WTC11 (cell line): Measurements from ENCODE around the gene MTPN. TPM values are rescaled to one million over a fixed set of nuclear protein-coding genes. Genes with fewer than 3 reads are reported as not detected.

Experiments used
- ATAC-seq: fragments of 200-7000 bp; cut with Tn5 transposase; 2 replicates; pipeline ENCODE4 v1.10.0; 2021; ENCODE audit warnings: mild to moderate bottlenecking, moderate library complexity
- CTCF ChIA-PET: fragments of 300-600 bp; sonication (Branson Sonifier 250); formaldehyde crosslinking; loops from one replicate; lab custom pipeline; 2021; ENCODE audit warnings: antibody characterized with exemption; lab: Charles Lee
- POLR2A ChIA-PET: fragments of 350-600 bp; sonication (Branson Sonifier 250); formaldehyde crosslinking; loops from one replicate; lab custom pipeline; 2021; ENCODE audit warnings: antibody characterized with exemption; lab: Charles Lee
- DNase-seq: peaks from one replicate; pipeline ENCODE4 v3.0.0; 2021; ENCODE audit warnings: low spot score
- H3K27ac Mint-ChIP-seq: 2 replicates; pipeline ENCODE4 v1.8.0; 2021; ENCODE audit warnings: mixed read lengths
- H3K27me3 Mint-ChIP-seq: 2 replicates; pipeline ENCODE4 v1.8.0; 2021; ENCODE audit warnings: low read depth, mild to moderate bottlenecking, moderate library complexity, mixed read lengths
- H3K36me3 Mint-ChIP-seq: 2 replicates; pipeline ENCODE4 v1.8.0; 2021; ENCODE audit warnings: mixed read lengths
- H3K4me1 Mint-ChIP-seq: 2 replicates; pipeline ENCODE4 v1.8.0; 2022; ENCODE audit warnings: mixed read lengths
- H3K4me3 Mint-ChIP-seq: 2 replicates; pipeline ENCODE4 v1.8.0; 2021; ENCODE audit warnings: mild to moderate bottlenecking, moderate library complexity, mixed read lengths
- H3K9me3 Mint-ChIP-seq: 2 replicates; pipeline ENCODE4 v1.8.0; 2021; ENCODE audit warnings: mixed read lengths
- CDX4 ChIP-seq: fragments of 250-450 bp; sonication (Bioruptor Pico); IDR thresholded peaks from 2 replicates; pipeline ENCODE4 v1.9.0; 2021; ENCODE audit warnings: moderate library complexity, mild to moderate bottlenecking, inconsistent platforms, borderline replicate concordance
- CTCF ChIP-seq: fragments of 200-600 bp; IDR thresholded peaks from 2 replicates; pipeline ENCODE4 v1.8.0; 2022; ENCODE audit warnings: antibody characterized with exemption
- E2F4 ChIP-seq: sonication (generic); formaldehyde crosslinking; IDR thresholded peaks from 2 replicates; pipeline ENCODE4 v1.8.1; 2022; ENCODE audit warnings: low read depth, mild to moderate bottlenecking, moderate library complexity, missing genetic modification reagents, borderline replicate concordance
- ETV6 ChIP-seq: sonication (generic); formaldehyde crosslinking; IDR thresholded peaks from 2 replicates; pipeline ENCODE4 v1.8.1; 2022; ENCODE audit warnings: mild to moderate bottlenecking, missing genetic modification reagents
- FOXK1 ChIP-seq: sonication (generic); formaldehyde crosslinking; IDR thresholded peaks from 2 replicates; pipeline ENCODE4 v1.8.0; 2022; ENCODE audit warnings: mild to moderate bottlenecking, moderate library complexity, missing genetic modification reagents
- FOXP1 ChIP-seq: sonication (generic); formaldehyde crosslinking; IDR thresholded peaks from 2 replicates; pipeline ENCODE4 v1.8.0; 2022; ENCODE audit warnings: missing genetic modification reagents, mild to moderate bottlenecking, moderate library complexity, borderline replicate concordance
- GABPB1 ChIP-seq: sonication (generic); formaldehyde crosslinking; IDR thresholded peaks from 2 replicates; pipeline ENCODE4 v1.8.1; 2023; ENCODE audit warnings: mild to moderate bottlenecking, missing genetic modification reagents
- GRHL2 ChIP-seq: fragments of 250-450 bp; sonication (Bioruptor Pico); IDR thresholded peaks from 2 replicates; pipeline ENCODE4 v1.8.0; 2022; ENCODE audit warnings: mild to moderate bottlenecking, moderate library complexity; ENCODE audit not compliant: insufficient replicate concordance, severe bottlenecking
- JAZF1 ChIP-seq: fragments of 250-450 bp; sonication (Bioruptor Pico); IDR thresholded peaks from 2 replicates; pipeline ENCODE4 v1.9.0; 2021; ENCODE audit warnings: moderate library complexity, mild to moderate bottlenecking, inconsistent platforms
- JUN ChIP-seq: sonication (generic); formaldehyde crosslinking; IDR thresholded peaks from 2 replicates; pipeline ENCODE4 v1.8.0; 2023; ENCODE audit warnings: mild to moderate bottlenecking, missing genetic modification reagents
- NR1H2 ChIP-seq: sonication (generic); formaldehyde crosslinking; IDR thresholded peaks from 2 replicates; pipeline ENCODE4 v1.9.0; 2021; ENCODE audit warnings: mild to moderate bottlenecking, moderate library complexity, missing genetic modification reagents
- PREB ChIP-seq: sonication (generic); formaldehyde crosslinking; IDR thresholded peaks from 2 replicates; pipeline ENCODE4 v1.8.1; 2022; ENCODE audit warnings: mild to moderate bottlenecking, missing genetic modification reagents, moderate library complexity, borderline replicate concordance
- RELA ChIP-seq: sonication (generic); formaldehyde crosslinking; IDR thresholded peaks from 2 replicates; pipeline ENCODE4 v1.8.1; 2022; ENCODE audit warnings: missing genetic modification reagents, mild to moderate bottlenecking, borderline replicate concordance
- RORB ChIP-seq: fragments of 250-450 bp; sonication (Bioruptor Pico); IDR thresholded peaks from 2 replicates; pipeline ENCODE4 v1.9.0; 2021; ENCODE audit warnings: mild to moderate bottlenecking
- SMAD4 ChIP-seq: sonication (generic); formaldehyde crosslinking; IDR thresholded peaks from 2 replicates; pipeline ENCODE4 v1.8.0; 2022; ENCODE audit warnings: mild to moderate bottlenecking, missing genetic modification reagents
- SP1 ChIP-seq: sonication (generic); formaldehyde crosslinking; conservative IDR thresholded peaks from 2 replicates; pipeline ENCODE4 v1.8.1; 2022; ENCODE audit warnings: missing genetic modification reagents
- TP53 ChIP-seq: sonication (generic); formaldehyde crosslinking; IDR thresholded peaks from 2 replicates; pipeline ENCODE4 v1.8.1; 2023; ENCODE audit warnings: mild to moderate bottlenecking, missing genetic modification reagents
- ZBTB21 ChIP-seq: sonication (generic); formaldehyde crosslinking; IDR thresholded peaks from 2 replicates; pipeline ENCODE4 v1.8.1; 2023; ENCODE audit warnings: mild to moderate bottlenecking, missing genetic modification reagents, borderline replicate concordance
- ZNF512 ChIP-seq: sonication (generic); formaldehyde crosslinking; IDR thresholded peaks from 2 replicates; pipeline ENCODE4 v1.8.1; 2022; ENCODE audit warnings: missing genetic modification reagents, borderline replicate concordance
- total RNA-seq: library from RNA; stranded (reverse); gene quantifications from 3 replicates; pipeline ENCODE4 v1.2.3, GENCODE V29; 2021
- TF ChIP-seq, protein P1 (sequence below): sonication (generic); formaldehyde crosslinking; IDR thresholded peaks from 2 replicates; pipeline ENCODE4 v1.8.0; 2023; ENCODE audit warnings: missing genetic modification reagents
- TF ChIP-seq, protein P2 (sequence below): sonication (generic); formaldehyde crosslinking; IDR thresholded peaks from 2 replicates; pipeline ENCODE4 v1.8.0; 2023; ENCODE audit warnings: missing genetic modification reagents, mild to moderate bottlenecking, borderline replicate concordance
- TF ChIP-seq, protein P3 (sequence below): sonication (generic); formaldehyde crosslinking; IDR thresholded peaks from 2 replicates; pipeline ENCODE4 v1.8.1; 2023; ENCODE audit warnings: mild to moderate bottlenecking, missing genetic modification reagents, moderate library complexity

Gene MTPN
- total RNA-seq, 1 experiment from 2014 or later: 92.5 TPM

GRCh38 chr7:135919071-135919841 lies 57.9 kb downstream of the MTPN start (continued):
- TF ChIP-seq E2F4 (no peak), NR1H2 (CRISPR knock-in tag) (no peak), SMAD4 (no peak), RELA (CRISPR knock-in tag) (no peak), TP53 (no peak), FOXK1 (CRISPR knock-in tag) (no peak)
- TF ChIP-seq, protein P1, sequence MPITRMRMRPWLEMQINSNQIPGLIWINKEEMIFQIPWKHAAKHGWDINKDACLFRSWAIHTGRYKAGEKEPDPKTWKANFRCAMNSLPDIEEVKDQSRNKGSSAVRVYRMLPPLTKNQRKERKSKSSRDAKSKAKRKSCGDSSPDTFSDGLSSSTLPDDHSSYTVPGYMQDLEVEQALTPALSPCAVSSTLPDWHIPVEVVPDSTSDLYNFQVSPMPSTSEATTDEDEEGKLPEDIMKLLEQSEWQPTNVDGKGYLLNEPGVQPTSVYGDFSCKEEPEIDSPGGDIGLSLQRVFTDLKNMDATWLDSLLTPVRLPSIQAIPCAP (CRISPR knock-in tag): no peak
- TF ChIP-seq, all 79 proteins: peak for 0

DNA sequence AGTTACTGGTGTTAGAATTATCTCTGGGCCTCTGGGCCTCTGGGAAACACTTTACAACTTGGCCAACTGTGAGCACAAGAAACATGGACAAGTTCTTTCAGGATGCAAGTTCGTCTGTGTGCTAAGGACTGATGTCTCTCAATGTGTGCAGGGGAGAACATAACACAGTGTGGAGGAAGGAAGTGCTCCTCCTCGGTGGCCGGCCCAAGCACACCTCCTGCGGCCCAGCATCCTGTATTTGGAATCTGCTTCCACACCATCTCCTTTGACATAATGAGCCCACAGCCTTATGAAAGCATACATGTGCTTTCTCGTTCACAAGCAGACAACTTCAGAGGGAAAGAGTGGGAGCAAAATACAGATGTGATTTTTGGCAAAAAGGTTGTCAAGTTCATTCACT lies 59.0 kb downstream of the MTPN start:
- ChIA-PET CTCF (no interaction called here), POLR2A (no interaction called here)
- Mint-ChIP-seq H3K27me3 (no peaks in the 10 kb centered on the region), H3K36me3 (no peaks in the 10 kb centered on the region), H3K27ac (no peak overlapping the region)
- DNase-seq (no peak), ATAC-seq (no peak)
- TF ChIP-seq ZBTB21 (CRISPR knock-in tag) (no peak), JUN (CRISPR knock-in tag) (no peak), FOXP1 (no peak), FOXK1 (CRISPR knock-in tag) (no peak), GABPB1 (CRISPR knock-in tag) (no peak), CTCF (no peak), SMAD4 (no peak), SP1 (CRISPR knock-in tag) (no peak), ZNF512 (CRISPR knock-in tag) (no peak), RORB (CRISPR knock-in tag) (no peak), JAZF1 (CRISPR knock-in tag) (no peak), GRHL2 (no peak), PREB (CRISPR knock-in tag) (no peak), ETV6 (CRISPR knock-in tag) (no peak), CDX4 (CRISPR knock-in tag) (no peak)
- TF ChIP-seq, protein P2, sequence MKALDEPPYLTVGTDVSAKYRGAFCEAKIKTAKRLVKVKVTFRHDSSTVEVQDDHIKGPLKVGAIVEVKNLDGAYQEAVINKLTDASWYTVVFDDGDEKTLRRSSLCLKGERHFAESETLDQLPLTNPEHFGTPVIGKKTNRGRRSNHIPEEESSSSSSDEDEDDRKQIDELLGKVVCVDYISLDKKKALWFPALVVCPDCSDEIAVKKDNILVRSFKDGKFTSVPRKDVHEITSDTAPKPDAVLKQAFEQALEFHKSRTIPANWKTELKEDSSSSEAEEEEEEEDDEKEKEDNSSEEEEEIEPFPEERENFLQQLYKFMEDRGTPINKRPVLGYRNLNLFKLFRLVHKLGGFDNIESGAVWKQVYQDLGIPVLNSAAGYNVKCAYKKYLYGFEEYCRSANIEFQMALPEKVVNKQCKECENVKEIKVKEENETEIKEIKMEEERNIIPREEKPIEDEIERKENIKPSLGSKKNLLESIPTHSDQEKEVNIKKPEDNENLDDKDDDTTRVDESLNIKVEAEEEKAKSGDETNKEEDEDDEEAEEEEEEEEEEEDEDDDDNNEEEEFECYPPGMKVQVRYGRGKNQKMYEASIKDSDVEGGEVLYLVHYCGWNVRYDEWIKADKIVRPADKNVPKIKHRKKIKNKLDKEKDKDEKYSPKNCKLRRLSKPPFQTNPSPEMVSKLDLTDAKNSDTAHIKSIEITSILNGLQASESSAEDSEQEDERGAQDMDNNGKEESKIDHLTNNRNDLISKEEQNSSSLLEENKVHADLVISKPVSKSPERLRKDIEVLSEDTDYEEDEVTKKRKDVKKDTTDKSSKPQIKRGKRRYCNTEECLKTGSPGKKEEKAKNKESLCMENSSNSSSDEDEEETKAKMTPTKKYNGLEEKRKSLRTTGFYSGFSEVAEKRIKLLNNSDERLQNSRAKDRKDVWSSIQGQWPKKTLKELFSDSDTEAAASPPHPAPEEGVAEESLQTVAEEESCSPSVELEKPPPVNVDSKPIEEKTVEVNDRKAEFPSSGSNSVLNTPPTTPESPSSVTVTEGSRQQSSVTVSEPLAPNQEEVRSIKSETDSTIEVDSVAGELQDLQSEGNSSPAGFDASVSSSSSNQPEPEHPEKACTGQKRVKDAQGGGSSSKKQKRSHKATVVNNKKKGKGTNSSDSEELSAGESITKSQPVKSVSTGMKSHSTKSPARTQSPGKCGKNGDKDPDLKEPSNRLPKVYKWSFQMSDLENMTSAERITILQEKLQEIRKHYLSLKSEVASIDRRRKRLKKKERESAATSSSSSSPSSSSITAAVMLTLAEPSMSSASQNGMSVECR (CRISPR knock-in tag): no peak
- TF ChIP-seq, protein P3, sequence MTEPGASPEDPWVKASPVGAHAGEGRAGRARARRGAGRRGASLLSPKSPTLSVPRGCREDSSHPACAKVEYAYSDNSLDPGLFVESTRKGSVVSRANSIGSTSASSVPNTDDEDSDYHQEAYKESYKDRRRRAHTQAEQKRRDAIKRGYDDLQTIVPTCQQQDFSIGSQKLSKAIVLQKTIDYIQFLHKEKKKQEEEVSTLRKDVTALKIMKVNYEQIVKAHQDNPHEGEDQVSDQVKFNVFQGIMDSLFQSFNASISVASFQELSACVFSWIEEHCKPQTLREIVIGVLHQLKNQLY: no peak
- TF ChIP-seq, all 79 proteins: peak for 0
- Mint-ChIP-seq H3K9me3 (peaks cover 4% of the 10 kb centered on the region; the same call in 1 of the 2 replicates), H3K4me3 (no peak overlapping the region), H3K4me1 (no peaks in the 10 kb centered on the region)
